ENCODE data around the gene MELTF.
"Not testable (repeated sequence)": the region's sequence is repeated elsewhere in the genome, so short reads cannot be mapped to it uniquely, and the experiment has no call there.

Gene MELTF

GRCh38 chr3:197029511-197030167, at the start of gene MELTF:
Gene MELTF, minus strand, starts transcription at chr3:197029817. Its CDS starts 115 bp downstream, at chr3:197029702.
- peak; percentile 34; the same call in 1 of the 2 replicates for TF ChIP-seq CTCF (conservative IDR thresholded peaks at IDR 0.05; ENCODE audit: low read length)
- DNase-seq (ENCODE audit: low read depth), result peak; percentile 50
- H3K4me3 ChIP-seq (ENCODE audit: low read length), result peak within 1 kb of the TSS; percentile 52

- H3K4me3 ChIP-seq (ENCODE audit: low read length), result no peak overlapping the region
- no peak for TF ChIP-seq CTCF (conservative IDR thresholded peaks at IDR 0.05; ENCODE audit: low read length)
- no peak for DNase-seq (ENCODE audit: low read depth)
Observed at GRCh38 chr3:197076415-197076814, 46.8 kb upstream of the MELTF start.

GRCh38 chr3:197068077-197068476, 38.5 kb upstream of the MELTF start:
- DNase-seq (ENCODE audit: low read depth), result no peak
- H3K4me3 ChIP-seq (ENCODE audit: low read length), result no peak overlapping the region
- no peak for TF ChIP-seq CTCF (conservative IDR thresholded peaks at IDR 0.05; ENCODE audit: low read length)

DNA sequence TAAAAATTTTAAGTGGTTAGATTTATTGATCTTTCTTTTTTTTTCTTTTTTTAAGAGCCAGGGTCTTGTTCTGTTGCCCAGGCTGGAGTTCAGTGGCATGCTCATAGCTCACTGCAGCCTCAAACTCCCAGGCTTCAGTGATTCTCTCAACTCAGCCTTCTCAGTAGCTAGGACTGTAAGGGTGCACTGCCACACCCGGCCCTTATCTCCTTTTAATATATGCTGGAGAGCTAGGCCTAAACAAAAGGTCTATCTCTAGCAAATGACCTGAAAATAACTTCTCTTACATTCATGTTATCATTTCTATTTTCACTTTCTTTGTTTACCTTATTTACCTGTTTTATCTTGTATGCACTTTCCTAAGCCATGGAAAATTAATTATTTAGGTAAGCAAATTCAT, 35.2 kb upstream of the MELTF start:
- no peak overlapping the region for H3K4me3 ChIP-seq (ENCODE audit: low read length)
- TF ChIP-seq CTCF (conservative IDR thresholded peaks at IDR 0.05; ENCODE audit: low read length), result no peak
- DNase-seq (ENCODE audit: low read depth), result no peak

GRCh38 chr3:197062446-197062845, 32.8 kb upstream of the MELTF start:
- DNase-seq (ENCODE audit: low read depth), result no peak
- TF ChIP-seq CTCF (conservative IDR thresholded peaks at IDR 0.05; ENCODE audit: low read length), result no peak
- H3K4me3 ChIP-seq (ENCODE audit: low read length), result no peak overlapping the region

- not testable (repeated sequence) for H3K4me3 ChIP-seq (ENCODE audit: low read length); DNase-seq (ENCODE audit: low read depth)
Observed at GRCh38 chr3:197051637-197052036, 22.0 kb upstream of the MELTF start.

- DNase-seq (ENCODE audit: low read depth), result no peak
- H3K4me3 ChIP-seq (ENCODE audit: low read length), result no peak overlapping the region
Observed at GRCh38 chr3:197050511-197050910, 20.9 kb upstream of the MELTF start.

More at GRCh38 chr3:197050511-197050910, 20.9 kb upstream of the MELTF start:
- no peak for TF ChIP-seq CTCF (conservative IDR thresholded peaks at IDR 0.05; ENCODE audit: low read length)

Measured in AG10803 (cell line).